Right atrium auricular region (tissue), 2 donors: ENCODE data around the gene SLC40A1. TPM values are rescaled to one million over a fixed set of nuclear protein-coding genes. Genes with fewer than 3 reads are reported as not detected.
A peak's percentile ranks its signal among the peaks of the same experiment; 100 is the strongest.

Experiments used
- DNase-seq: peaks from one replicate; pipeline ENCODE4 v3.0.0-alpha.2; 2019; ENCODE audit warnings: low spot score
- H3K27ac ChIP-seq, 2 donors: fragments of 200-600 bp; sonication (generic); 1 replicate in 1 of 2; 2 replicates in 1 of 2; pipeline ENCODE4 v1.5.1; 2016 to 2019
- H3K27me3 ChIP-seq, 2 donors: fragments of 200-600 bp; sonication (generic); one replicate each; pipeline versions ENCODE4 v1.5.1 to v1.6.0; 2017 to 2019
- H3K36me3 ChIP-seq: fragments of 200-600 bp; sonication (generic); one replicate; pipeline ENCODE4 v1.5.1; 2016
- H3K4me1 ChIP-seq, 2 donors: fragments of 200-600 bp; sonication (generic); one replicate each; pipeline versions ENCODE4 v1.5.1 to v1.6.0; 2017 to 2019
- H3K4me3 ChIP-seq, 2 donors: fragments of 200-600 bp; sonication (generic); 1 replicate in 1 of 2; 2 replicates in 1 of 2; pipeline ENCODE4 v1.5.1; 2017 to 2019; ENCODE audit warnings: mild to moderate bottlenecking in 1 of 2, moderate library complexity in 1 of 2
- H3K9me3 ChIP-seq, 2 donors: fragments of 200-600 bp; sonication (generic); one replicate each; pipeline ENCODE4 v1.5.1; 2019
- CTCF ChIP-seq, 2 donors: fragments of 200-600 bp; sonication (generic); IDR thresholded peaks; one replicate each; pipeline ENCODE4 v1.5.1; 2019; ENCODE audit warnings: antibody characterized with exemption in 2 of 2
- total RNA-seq, 2 donors: library from RNA; depleted of rRNA; stranded (reverse); fragments of >200 nt; gene quantifications; one replicate each; pipeline ENCODE4 v1.1.0, GENCODE V29; 2016

SLC40A1 gene
- total RNA-seq, 2 donors from 2014 or later = 57.7 to 132 TPM

GRCh38 chr2:189555232-189555631, 25.4 kb downstream of the SLC40A1 start:
- no peaks in the 10 kb centered on the region for H3K9me3 ChIP-seq
- H3K4me3 ChIP-seq = no peak overlapping the region
- TF ChIP-seq CTCF (IDR thresholded peaks at IDR 0.05) = no peak
- no peak overlapping the region for H3K27ac ChIP-seq
- no peaks in the 10 kb centered on the region for H3K36me3 ChIP-seq
- peaks cover 0 to 40% of the 10 kb centered on the region in 2 donors for H3K4me1 ChIP-seq
- DNase-seq = no peak
- no peaks in the 10 kb centered on the region for H3K27me3 ChIP-seq

GRCh38 chr2:189553504-189554088, 27.0 kb downstream of the SLC40A1 start:
- peak overlapping the region in 1 of 2 donors; percentile 72 for H3K27ac ChIP-seq
- H3K27me3 ChIP-seq = no peaks in the 10 kb centered on the region
- H3K36me3 ChIP-seq = no peaks in the 10 kb centered on the region
- peaks cover 0 to 40% of the 10 kb centered on the region in 2 donors for H3K4me1 ChIP-seq
- no peak for TF ChIP-seq CTCF (IDR thresholded peaks at IDR 0.05)
- no peak overlapping the region for H3K4me3 ChIP-seq
- no peak for DNase-seq
- no peaks in the 10 kb centered on the region for H3K9me3 ChIP-seq

- no peak overlapping the region for H3K4me3 ChIP-seq
- H3K27ac ChIP-seq = peak overlapping the region; percentile 67 to 72
- H3K27me3 ChIP-seq = no peaks in the 10 kb centered on the region
- no peaks in the 10 kb centered on the region for H3K36me3 ChIP-seq
- no peak for TF ChIP-seq CTCF (IDR thresholded peaks at IDR 0.05)
- H3K9me3 ChIP-seq = no peaks in the 10 kb centered on the region
- H3K4me1 ChIP-seq = peaks cover 0 to 39% of the 10 kb centered on the region in 2 donors
- no peak for DNase-seq
Observed at GRCh38 chr2:189552991-189553404, 27.6 kb downstream of the SLC40A1 start.

- Histone ChIP-seq H3K27ac (peak overlapping the region; percentile 67 to 72), H3K27me3 (no peaks in the 10 kb centered on the region), H3K4me3 (no peak overlapping the region), H3K4me1 (peaks cover 0 to 39% of the 10 kb centered on the region in 2 donors), H3K9me3 (no peaks in the 10 kb centered on the region), H3K36me3 (no peaks in the 10 kb centered on the region)
- no peak for TF ChIP-seq CTCF (IDR thresholded peaks at IDR 0.05)
- DNase-seq = no peak
Observed at GRCh38 chr2:189552334-189552990, 28.1 kb downstream of the SLC40A1 start.

- peaks cover 0 to 39% of the 10 kb centered on the region in 2 donors for H3K4me1 ChIP-seq
- H3K27ac ChIP-seq = peak overlapping the region; percentile 67 to 72
- TF ChIP-seq CTCF (IDR thresholded peaks at IDR 0.05) = no peak
- H3K36me3 ChIP-seq = no peaks in the 10 kb centered on the region
- H3K9me3 ChIP-seq = no peaks in the 10 kb centered on the region
- no peaks in the 10 kb centered on the region for H3K27me3 ChIP-seq
- no peak for DNase-seq
- no peak overlapping the region for H3K4me3 ChIP-seq
Observed at GRCh38 chr2:189551808-189552207, 28.8 kb downstream of the SLC40A1 start.
